HG02885 (cell line): ENCODE data around the gene MRAS.
"Not testable (repeated sequence)": the region's sequence is repeated elsewhere in the genome, so short reads cannot be mapped to it uniquely, and the experiment has no call there.

ENCODE experiments used
- ATAC-seq: cut with Tn5 transposase; IDR thresholded peaks from one replicate; pipeline ENCODE4 v1.9.1; 2021; ENCODE audit warnings: mild to moderate bottlenecking; ENCODE audit not compliant: unreplicated experiment, poor library complexity

MRAS gene

GRCh38 chr3:138440121-138440521 lies 91.7 kb downstream of the MRAS start:
- no peak for ATAC-seq

GRCh38 chr3:138440596-138440995 lies 92.2 kb downstream of the MRAS start:
- no peak for ATAC-seq

- ATAC-seq, result no peak
These were observed 92.9 kb downstream of the MRAS start for GRCh38 chr3:138441256-138441655.

GRCh38 chr3:138441742-138442141 lies 93.4 kb downstream of the MRAS start:
- no peak for ATAC-seq

- no peak for ATAC-seq
These were observed 94.1 kb downstream of the MRAS start for GRCh38 chr3:138442433-138442832.

- ATAC-seq, result no peak
These were observed 94.7 kb downstream of the MRAS start for GRCh38 chr3:138443091-138443490.

- ATAC-seq, result no peak
These were observed 95.4 kb downstream of the MRAS start for GRCh38 chr3:138443521-138444503.

- no peak for ATAC-seq
These were observed 96.9 kb downstream of the MRAS start for GRCh38 chr3:138445236-138445635.

- no peak for ATAC-seq
These were observed 97.3 kb downstream of the MRAS start for GRCh38 chr3:138445654-138446053.

- ATAC-seq, result no peak
These were observed 100.3 kb downstream of the MRAS start for GRCh38 chr3:138448631-138449030.

GRCh38 chr3:138449490-138449889 lies 101.1 kb downstream of the MRAS start:
- ATAC-seq, result no peak

- ATAC-seq, result no peak
These were observed 101.8 kb downstream of the MRAS start for GRCh38 chr3:138450181-138450580.

GRCh38 chr3:138450704-138451424 lies 102.5 kb downstream of the MRAS start:
- no peak for ATAC-seq

GRCh38 chr3:138451595-138452162 lies 103.3 kb downstream of the MRAS start:
- ATAC-seq, result no peak

GRCh38 chr3:138452436-138452835 lies 104.1 kb downstream of the MRAS start:
- no peak for ATAC-seq

- ATAC-seq, result not testable (repeated sequence)
These were observed 105.6 kb downstream of the MRAS start for GRCh38 chr3:138453940-138454339.
